Hindlimb muscle (tissue), 1 donor: ENCODE data around the gene KCNK3. TPM values are rescaled to one million over a fixed set of nuclear protein-coding genes. Genes with fewer than 3 reads are reported as not detected.

ENCODE experiments used
- polyA plus RNA-seq: library from polyadenylated mRNA; unstranded; fragments of 120-200 nt; gene quantifications from one replicate; pipeline ENCODE4 v1.2.1, GENCODE V29; 2013; ENCODE audit not compliant: insufficient read length

KCNK3 gene
- polyA plus RNA-seq, 1 donor, result 1.5 TPM

Other genes starting within 250 kb of the KCNK3 start
- gene OTOF, start 214.6 kb upstream of the KCNK3 start, polyA plus RNA-seq, result 15.7 TPM
- not detected for gene CIB4, start 51.4 kb upstream of the KCNK3 start, polyA plus RNA-seq
- 9.0 TPM for gene SLC35F6, start 71.6 kb downstream of the KCNK3 start, polyA plus RNA-seq
- gene CENPA, start 93.3 kb downstream of the KCNK3 start, polyA plus RNA-seq, result 6.1 TPM
- 39.8 TPM for gene DPYSL5, start 155.4 kb downstream of the KCNK3 start, polyA plus RNA-seq